T-helper 2 cell treated with Interferon-gamma antibody and Interleukin-4, amounts not matched to agents 100 ng/mL and 5 ng/mL, for 36 hours (primary cell): ENCODE results near the gene HLA-DRB5. TPM values are rescaled to one million over a fixed set of nuclear protein-coding genes. Genes with fewer than 3 reads are reported as not detected.
"Not testable (repeated sequence)": the region's sequence is repeated elsewhere in the genome, so short reads cannot be mapped to it uniquely, and the experiment has no call there.

Experiments
- intact Hi-C: fragments of 100-400 bp; cut with micrococcal nuclease; formaldehyde crosslinking; loops from one replicate; pipeline ENCODE4 v1.15.1; 2023
- total RNA-seq: library from RNA; stranded (reverse); gene quantifications from 2 replicates; pipeline ENCODE4 v1.2.3, GENCODE V29; 2022

Gene HLA-DRB5
- total RNA-seq = 43.3 and 43.7 TPM in 2 replicates

GRCh38 chr6:32529697-32530430 lies at the start of gene HLA-DRB5:
Gene HLA-DRB5 (minus strand): TSS chr6:32530287. CDS start chr6:32530224, 63 bp downstream.
- intact Hi-C loops = no loop called here

- intact Hi-C loops = no loop called here
These were observed 48.9 kb upstream of the HLA-DRB5 start for GRCh38 chr6:32578962-32579361.

DNA sequence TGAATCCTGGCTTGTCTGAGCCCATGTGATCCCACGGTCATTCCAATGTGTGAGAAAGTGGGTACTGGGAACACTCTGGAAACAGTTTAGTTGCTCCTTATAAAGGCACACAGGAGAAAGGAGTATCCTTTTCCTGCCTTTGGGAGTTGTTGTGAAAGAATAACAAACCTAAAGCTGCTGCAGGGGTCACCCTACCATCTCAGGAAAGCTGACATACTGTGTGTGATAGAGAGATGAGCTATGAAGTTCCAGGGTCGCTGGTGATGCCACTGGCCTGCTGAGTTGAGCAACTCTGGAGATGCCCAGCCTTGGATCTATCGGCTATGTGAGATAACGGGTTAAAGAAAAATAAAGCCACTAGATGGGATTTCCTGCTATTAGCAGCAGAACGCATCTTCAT lies 47.4 kb upstream of the HLA-DRB5 start:
- intact Hi-C loops = not testable (repeated sequence)

DNA sequence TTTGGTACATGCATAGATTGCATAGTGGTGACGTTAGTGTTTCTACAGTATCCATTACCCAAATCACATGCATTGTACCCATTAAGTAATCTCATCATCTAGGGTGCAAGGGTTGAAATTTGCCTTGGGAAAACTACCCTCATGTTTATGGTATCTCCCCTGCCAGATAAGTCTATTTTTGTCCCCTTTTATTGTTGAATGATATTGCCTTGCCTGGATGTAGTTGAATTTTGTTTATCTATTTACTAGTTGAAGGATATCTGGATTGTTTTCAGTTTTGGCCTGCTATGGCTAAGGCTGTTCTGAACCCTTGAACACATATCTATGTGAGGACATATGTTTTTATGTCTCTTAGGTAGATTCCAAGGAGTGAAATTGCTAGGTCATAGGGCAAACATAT lies 46.2 kb upstream of the HLA-DRB5 start:
- intact Hi-C loops = no loop called here

GRCh38 chr6:32570363-32570905 lies 40.3 kb upstream of the HLA-DRB5 start:
- intact Hi-C loops = loop anchor here (2.0 kb wide), 1 partner anchor 88 kb away; no protein-coding TSS in a partner anchor

DNA sequence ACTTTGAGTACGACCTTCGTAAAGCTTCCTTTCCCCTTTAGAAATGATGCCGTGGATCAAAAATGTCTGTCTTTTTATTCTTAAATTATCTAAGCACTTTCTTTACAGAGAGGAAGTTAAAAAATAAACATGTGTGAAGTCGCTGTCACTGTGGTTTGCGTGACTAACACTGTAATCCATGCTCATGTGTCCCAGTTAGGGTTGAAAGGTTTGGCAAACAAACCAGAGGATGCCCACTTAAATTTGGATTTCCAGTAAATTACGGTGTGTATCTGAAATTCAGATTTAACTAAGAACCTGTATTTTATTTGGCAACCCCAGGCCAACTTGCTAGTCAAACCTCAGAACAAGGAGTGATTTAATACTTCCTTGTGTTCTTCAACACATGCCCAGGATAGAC lies 38.5 kb upstream of the HLA-DRB5 start:
- intact Hi-C loops = no loop called here

- intact Hi-C loops = no loop called here
These were observed 36.9 kb upstream of the HLA-DRB5 start for GRCh38 chr6:32566957-32567356.

DNA sequence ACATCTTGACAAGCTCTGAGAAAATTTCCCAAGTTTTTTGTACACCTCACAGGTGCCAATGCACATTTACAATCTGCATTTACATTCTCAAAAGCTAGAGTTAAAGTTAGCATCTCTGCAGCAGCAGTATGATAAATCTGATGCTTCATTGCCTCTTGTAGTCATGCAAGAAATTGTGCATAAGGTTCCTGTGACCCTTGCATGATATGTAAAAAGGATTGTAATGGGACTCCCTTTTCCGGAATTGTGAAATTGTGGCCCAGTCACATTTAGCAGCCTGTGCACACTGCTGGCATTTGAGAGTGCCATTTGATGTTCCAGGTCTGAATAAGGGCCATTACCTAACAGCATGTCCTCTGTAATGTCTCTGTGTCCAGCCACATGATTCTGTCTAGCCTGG lies 35.4 kb upstream of the HLA-DRB5 start:
- intact Hi-C loops = no loop called here

DNA sequence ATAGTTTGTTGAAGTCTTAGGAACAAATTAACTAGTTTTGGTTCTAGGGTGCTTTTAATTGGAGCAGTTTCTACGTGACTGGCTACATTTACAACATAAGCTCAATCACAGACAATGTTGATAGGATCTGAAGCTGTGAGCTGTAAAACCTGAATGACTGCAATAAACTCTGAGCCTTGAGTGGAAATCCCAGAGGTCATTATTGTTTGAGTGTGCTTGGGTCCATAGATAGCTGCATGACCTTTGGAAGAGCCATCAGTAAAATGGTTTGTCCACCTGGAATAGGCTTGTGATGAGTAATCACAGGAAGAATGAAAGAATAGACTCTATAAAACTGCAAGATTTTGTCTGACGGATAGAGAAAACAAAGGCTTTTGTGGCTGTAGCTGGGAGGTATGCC lies 32.9 kb upstream of the HLA-DRB5 start:
- intact Hi-C loops = no loop called here

- intact Hi-C loops = loop anchor here (2.0 kb wide), 1 partner anchor 37 kb away; no protein-coding TSS in a partner anchor
These were observed 29.7 kb upstream of the HLA-DRB5 start for GRCh38 chr6:32559747-32560146.

DNA sequence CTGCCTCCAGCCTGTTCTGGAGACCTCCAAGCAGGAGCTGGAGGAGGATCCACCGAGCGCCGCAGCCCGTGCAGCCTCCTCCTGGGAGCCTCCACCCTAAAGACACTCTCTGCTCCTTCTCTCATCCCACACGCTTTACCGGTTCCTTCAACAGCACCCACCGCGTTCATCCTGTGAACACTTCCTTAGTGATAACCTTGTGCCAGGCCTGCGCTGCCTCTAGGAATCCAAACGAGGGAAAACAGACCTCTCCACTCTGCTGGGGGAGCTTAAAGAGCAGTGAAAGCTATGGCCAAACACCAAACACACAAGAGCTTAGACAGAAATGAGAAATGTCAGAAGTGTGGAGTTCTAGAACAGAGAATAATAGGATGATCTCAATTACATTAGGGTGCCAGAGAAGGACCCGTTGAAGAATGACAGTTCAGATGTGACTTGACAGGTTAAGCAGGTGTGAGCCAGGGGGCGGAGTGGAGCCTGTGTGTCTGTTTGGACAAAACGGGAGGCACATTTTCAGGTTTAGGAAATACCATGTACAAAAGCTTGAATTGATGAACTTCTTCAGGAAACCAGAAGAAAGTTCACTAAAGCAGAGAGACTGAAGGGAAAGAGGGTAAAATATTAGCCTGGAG lies 28.5 kb upstream of the HLA-DRB5 start:
- intact Hi-C loops = loop anchor here (2.0 kb wide), 1 partner anchor 36 kb away; no protein-coding TSS in a partner anchor

DNA sequence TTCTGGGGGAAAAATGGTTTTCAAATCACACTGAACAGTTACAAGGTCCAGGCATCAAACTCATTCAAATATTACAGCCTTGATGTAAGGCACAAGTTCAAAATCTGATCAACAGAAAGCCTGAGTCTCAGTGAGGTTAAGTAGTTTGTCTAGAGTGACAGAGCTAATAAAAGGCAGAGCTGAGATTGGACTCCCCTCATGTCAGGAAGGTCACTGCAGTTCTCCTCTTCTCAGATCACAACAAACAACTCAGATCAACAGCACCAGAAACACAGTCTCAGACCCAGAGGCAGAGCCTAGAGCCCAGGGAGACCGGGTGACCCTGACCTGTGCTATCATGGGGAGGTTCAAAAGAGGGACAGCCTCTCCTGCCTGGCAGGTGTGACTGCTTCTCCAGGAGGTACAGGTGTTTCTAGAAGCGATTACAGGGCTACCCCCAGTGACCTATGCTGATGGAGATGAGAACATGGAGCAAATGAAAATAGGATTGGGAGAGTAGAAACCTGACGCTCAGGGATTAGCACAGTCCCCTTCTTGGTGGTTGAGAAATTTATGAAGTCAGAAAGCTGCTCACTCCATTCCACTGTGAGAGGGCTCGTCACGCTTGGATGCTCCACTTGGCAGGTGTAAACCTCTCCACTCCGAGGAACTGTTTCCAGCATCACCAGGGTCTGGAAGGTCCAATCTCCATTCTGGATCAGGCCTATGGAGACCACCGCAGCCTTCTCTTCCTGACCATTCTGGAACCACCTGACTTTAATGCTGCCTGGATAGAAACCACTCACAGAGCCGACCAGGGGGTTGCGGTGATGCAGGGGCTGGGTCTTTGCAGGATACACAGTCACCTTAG lies 24.3 kb upstream of the HLA-DRB5 start:
- intact Hi-C loops = no loop called here

GRCh38 chr6:32553037-32553742 lies 23.1 kb upstream of the HLA-DRB5 start:
- intact Hi-C loops = no loop called here

DNA sequence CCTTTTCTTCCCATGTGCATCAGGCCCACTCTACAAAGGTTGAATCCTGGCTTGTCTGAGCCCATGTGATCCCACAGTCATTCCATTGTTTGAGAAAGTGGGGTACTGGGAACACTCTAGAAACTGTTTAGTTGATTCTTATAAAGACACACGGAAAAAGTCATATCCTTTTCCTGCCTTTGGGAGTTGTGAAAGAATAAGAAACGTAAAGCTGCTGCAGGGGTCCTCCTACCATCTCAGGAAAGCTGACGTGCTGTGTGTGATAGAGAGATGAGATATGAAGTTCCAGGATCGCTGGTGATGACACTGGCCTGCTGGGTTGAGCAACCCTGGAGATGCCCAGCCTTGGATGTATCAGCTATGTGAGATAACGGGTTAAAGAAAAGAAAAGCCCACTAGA lies 21.3 kb upstream of the HLA-DRB5 start:
- intact Hi-C loops = no loop called here

- intact Hi-C loops = loop anchor here (1.0 kb wide), 1 partner anchor 39 kb away; no protein-coding TSS in a partner anchor
These were observed 9.8 kb upstream of the HLA-DRB5 start for GRCh38 chr6:32539839-32540238.

DNA sequence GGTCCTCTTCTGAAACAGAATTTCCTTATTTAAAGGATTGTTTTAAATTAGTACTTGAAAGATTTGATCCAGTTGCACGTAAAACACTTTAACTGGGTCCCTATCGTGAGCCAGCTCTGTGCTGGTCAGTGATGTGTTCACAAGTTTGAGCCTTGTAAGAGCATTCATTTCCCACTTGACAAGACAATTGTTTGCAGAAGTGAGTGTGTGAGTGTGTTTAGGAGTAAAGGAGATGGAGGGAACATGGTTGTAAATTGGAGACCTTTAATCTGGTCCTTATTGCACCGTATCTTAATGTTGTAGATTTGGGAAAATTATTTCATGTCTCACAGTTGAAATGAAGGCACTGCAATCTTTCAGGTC lies 325 bp upstream of the HLA-DRB5 start:
- intact Hi-C loops = not testable (repeated sequence)

DNA sequence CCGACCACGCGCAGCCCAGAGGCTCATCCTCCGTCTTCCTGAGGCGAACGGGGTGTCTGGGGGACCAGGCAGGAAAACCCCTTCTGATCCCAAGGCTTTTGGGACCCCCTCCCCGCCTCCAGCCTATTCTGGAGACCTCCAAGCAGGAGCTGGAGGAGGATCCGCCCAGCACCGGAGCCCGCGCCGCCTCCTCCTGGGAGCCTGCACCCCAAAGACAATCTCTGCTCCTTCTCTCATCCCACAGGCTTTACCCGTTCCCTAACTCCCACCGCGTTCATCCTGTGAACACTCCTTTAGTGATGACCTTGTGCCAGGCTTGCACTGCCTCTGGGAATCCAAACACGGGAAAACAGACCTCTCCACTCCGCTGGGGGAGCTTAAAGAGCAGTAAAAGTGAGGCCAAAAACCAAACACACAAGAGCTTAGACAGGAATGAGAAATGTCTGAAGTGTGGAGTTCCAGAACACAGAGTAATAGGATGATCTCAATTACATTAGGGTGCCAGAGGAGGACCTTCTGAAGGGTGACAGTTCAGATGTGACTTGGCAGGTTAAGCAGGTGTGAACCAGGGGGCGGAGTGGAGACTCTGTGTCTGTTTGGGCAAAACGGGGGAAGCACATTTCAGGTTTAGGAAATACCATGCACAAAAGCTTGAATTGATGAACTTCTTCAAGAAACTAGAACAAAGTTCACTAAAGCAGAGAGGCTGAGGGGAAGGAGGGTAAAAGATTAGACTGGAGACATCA lies 7.6 kb downstream of the HLA-DRB5 start:
- intact Hi-C loops = loop anchor here (2.0 kb wide), 1 partner anchor 36 kb away; no protein-coding TSS in a partner anchor

DNA sequence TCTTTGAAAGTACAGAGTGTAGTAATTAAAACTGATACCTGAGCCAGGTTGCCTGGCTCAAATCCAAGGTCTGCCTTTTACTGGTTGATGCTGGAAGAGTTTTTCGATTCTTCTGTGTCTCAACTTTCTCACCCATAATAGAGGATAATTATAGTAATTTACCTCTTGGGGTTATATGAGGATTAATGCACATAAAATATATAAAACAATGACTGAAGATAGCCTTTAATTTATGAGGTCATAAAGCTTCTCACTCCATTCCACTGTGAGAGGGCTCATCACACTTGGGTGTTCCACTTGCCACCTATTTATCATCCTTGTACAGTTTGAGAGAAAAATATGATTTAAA lies 10.2 kb downstream of the HLA-DRB5 start:
- intact Hi-C loops = no loop called here

- intact Hi-C loops = no loop called here
These were observed 10.8 kb downstream of the HLA-DRB5 start for GRCh38 chr6:32519118-32519909.
